H1 (cell line): Measurements from ENCODE around the gene ASRGL1. TPM values are rescaled to one million over a fixed set of nuclear protein-coding genes. Genes with fewer than 3 reads are reported as not detected.

ENCODE experiments used
- CTCF ChIA-PET: fragments of 300-600 bp; sonication (Branson Sonifier 250); formaldehyde crosslinking; loops from one replicate; lab custom pipeline; 2021; ENCODE audit not compliant: partially characterized antibody; lab: Charles Lee
- POLR2A ChIA-PET: fragments of 300-600 bp; sonication (Branson Sonifier 250); formaldehyde crosslinking; loops from one replicate; lab custom pipeline; 2021; ENCODE audit warnings: inconsistent platforms; ENCODE audit not compliant: partially characterized antibody; lab: Charles Lee
- DNase-seq, 2 experiments: peaks; one replicate each; pipeline versions ENCODE4 v3.0.0 to v3.0.0-alpha.2; 2010 to 2022; ENCODE audit warnings: low spot score in 2 of 2, low read depth in 1 of 2, mixed read lengths in 1 of 2
- FAIRE-seq: peaks from 2 replicates; lab custom pipeline; 2011; peaks lifted over from hg19 to GRCh38; lab: Jason Lieb, UNC
- H2AFZ ChIP-seq: 2 replicates; pipeline ENCODE4 v1.8.1; 2012; ENCODE audit warnings: low read length, inconsistent platforms
- H2AK5ac ChIP-seq: 2 replicates; pipeline ENCODE4 v1.6.1; 2013; ENCODE audit warnings: low read depth, low read length
- H2BK120ac ChIP-seq: replicated peaks from 2 replicates; pipeline ENCODE3; 2013; ENCODE audit warnings: low read depth, low read length, inconsistent platforms
- H2BK12ac ChIP-seq: 2 replicates; pipeline ENCODE4 v1.6.1; 2013; ENCODE audit warnings: low read depth, low read length
- H2BK15ac ChIP-seq: 2 replicates; pipeline ENCODE4 v1.6.1; 2013; ENCODE audit warnings: low read length
- H2BK20ac ChIP-seq: 2 replicates; pipeline ENCODE4 v1.6.1; 2013; ENCODE audit warnings: low read length
- H2BK5ac ChIP-seq: 2 replicates; pipeline ENCODE4 v1.6.1; 2013; ENCODE audit warnings: low read depth, low read length
- H3K14ac ChIP-seq: 2 replicates; pipeline ENCODE4 v1.6.1; 2013; ENCODE audit warnings: inconsistent platforms; ENCODE audit not compliant: insufficient read length
- H3K18ac ChIP-seq: 2 replicates; pipeline ENCODE4 v1.6.1; 2013; ENCODE audit warnings: low read length; ENCODE audit errors: extremely low read depth
- H3K23ac ChIP-seq: 2 replicates; pipeline ENCODE4 v1.6.1; 2013; ENCODE audit warnings: inconsistent platforms; ENCODE audit not compliant: insufficient read length
- H3K23me2 ChIP-seq: 2 replicates; pipeline ENCODE4 v1.6.1; 2013; ENCODE audit warnings: low read depth, low read length
- H3K27ac ChIP-seq: 2 replicates; pipeline ENCODE4 v1.6.1; 2011; ENCODE audit warnings: low read depth, low read length, inconsistent platforms
- H3K27me3 ChIP-seq, 4 experiments: replicated peaks in 1 of 4; 1 replicate in 1 of 4; 2 replicates in 3 of 4; pipeline versions ENCODE4 v1.6.1 to v1.8.1; 2011 to 2013; ENCODE audit warnings: low read length in 3 of 4, mild to moderate bottlenecking in 3 of 4, inconsistent platforms in 2 of 4, mixed read lengths in 2 of 4, moderate library complexity in 1 of 4; ENCODE audit not compliant: control insufficient read depth in 3 of 4, insufficient read depth in 3 of 4; ENCODE audit errors: extremely low read depth in 1 of 4
- H3K36me3 ChIP-seq, 4 experiments: 2 replicates each; pipeline versions ENCODE4 v1.6.1 to v1.8.1; 2011 to 2013; ENCODE audit warnings: mild to moderate bottlenecking in 4 of 4, low read length in 3 of 4, moderate library complexity in 2 of 4, control low read depth in 1 of 4, inconsistent platforms in 1 of 4; ENCODE audit not compliant: insufficient read depth in 4 of 4, control insufficient read depth in 2 of 4
- H3K4ac ChIP-seq: replicated peaks from 2 replicates; pipeline ENCODE3; 2013; ENCODE audit warnings: low read length, low read depth, mixed read lengths, inconsistent platforms; ENCODE audit not compliant: insufficient read length
- H3K4me1 ChIP-seq, 4 experiments: replicated peaks in 1 of 4; 1 replicate in 1 of 4; 2 replicates in 3 of 4; pipeline versions ENCODE4 v1.6.1 to v1.8.1; 2011 to 2013; ENCODE audit warnings: low read length in 3 of 4, inconsistent platforms in 2 of 4, mixed read lengths in 1 of 4; ENCODE audit not compliant: insufficient read depth in 4 of 4, control insufficient read depth in 3 of 4
- H3K4me2 ChIP-seq, 2 experiments: 2 replicates each; pipeline versions ENCODE4 v1.6.1 to v1.8.1; 2011 to 2013; ENCODE audit warnings: low read depth in 2 of 2, low read length in 2 of 2, control low read depth in 1 of 2, inconsistent platforms in 1 of 2, mild to moderate bottlenecking in 1 of 2; ENCODE audit not compliant: insufficient read depth in 1 of 2
- H3K4me3 ChIP-seq, 4 experiments: fragments of 200-600, 300-600 bp in 1 of 4; sonication (generic), shearing (Covaris generic), sonication (Bioruptor Twin) in 1 of 4; 2 replicates each; pipeline versions ENCODE4 v1.5.1 to v1.8.1; 2011 to 2016; ENCODE audit warnings: low read length in 4 of 4, low read depth in 3 of 4, control low read depth in 2 of 4, inconsistent platforms in 2 of 4, mild to moderate bottlenecking in 2 of 4, mixed read lengths in 1 of 4, moderate library complexity in 1 of 4; ENCODE audit not compliant: insufficient read depth in 2 of 4; ENCODE audit errors: extremely low read depth in 1 of 4
- H3K56ac ChIP-seq: replicated peaks from 2 replicates; pipeline ENCODE3; 2013; ENCODE audit warnings: low read depth, mild to moderate bottlenecking, mixed read lengths, low read length, inconsistent platforms; ENCODE audit not compliant: insufficient read length
- H3K79me1 ChIP-seq: 2 replicates; pipeline ENCODE4 v1.6.1; 2013; ENCODE audit warnings: low read depth, low read length, control low read depth
- H3K79me2 ChIP-seq, 2 experiments: 2 replicates each; pipeline versions ENCODE4 v1.6.1 to v1.8.1; 2012 to 2013; ENCODE audit warnings: low read length in 2 of 2, mild to moderate bottlenecking in 2 of 2, inconsistent platforms in 1 of 2; ENCODE audit not compliant: insufficient read depth in 2 of 2, control insufficient read depth in 1 of 2
- H3K9ac ChIP-seq, 4 experiments: replicated peaks in 1 of 4; 1 replicate in 1 of 4; 2 replicates in 3 of 4; pipeline versions ENCODE4 v1.6.1 to v1.8.1; 2011 to 2013; ENCODE audit warnings: low read depth in 3 of 4, low read length in 3 of 4, control low read depth in 2 of 4, mild to moderate bottlenecking in 2 of 4, moderate library complexity in 2 of 4, inconsistent platforms in 1 of 4; ENCODE audit errors: extremely low read depth in 1 of 4
- H3K9me3 ChIP-seq, 2 experiments: 2 replicates each; pipeline versions ENCODE4 v1.6.1 to v1.8.1; 2012 to 2013; ENCODE audit warnings: mild to moderate bottlenecking in 2 of 2, moderate library complexity in 2 of 2, control low read depth in 1 of 2, inconsistent platforms in 1 of 2, low read depth in 1 of 2, low read length in 1 of 2, mixed read lengths in 1 of 2; ENCODE audit not compliant: insufficient read depth in 2 of 2
- H4K20me1 ChIP-seq, 2 experiments: replicated peaks in 1 of 2; 2 replicates each; pipeline versions ENCODE3 to v1.8.1; 2011 to 2013; ENCODE audit warnings: inconsistent platforms in 2 of 2, low read length in 2 of 2, mild to moderate bottlenecking in 1 of 2; ENCODE audit not compliant: insufficient read depth in 2 of 2, control insufficient read depth in 1 of 2
- H4K5ac ChIP-seq: 2 replicates; pipeline ENCODE4 v1.6.1; 2013; ENCODE audit warnings: low read length, low read depth, mixed read lengths, inconsistent platforms; ENCODE audit not compliant: insufficient read length
- H4K8ac ChIP-seq: 2 replicates; pipeline ENCODE4 v1.8.0; 2013; ENCODE audit warnings: mild to moderate bottlenecking, moderate library complexity, low read length, inconsistent platforms; ENCODE audit not compliant: insufficient read depth; ENCODE audit errors: extremely low read depth
- H4K91ac ChIP-seq: replicated peaks from 2 replicates; pipeline ENCODE3; 2013; ENCODE audit warnings: low read length, mixed read lengths, inconsistent platforms; ENCODE audit not compliant: insufficient read length
- POLR2A ChIP-seq, 2 experiments: IDR thresholded peaks; 1 replicate in 1 of 2; 2 replicates in 1 of 2; pipeline ENCODE4 v1.6.1; 2011; ENCODE audit warnings: low read depth in 2 of 2, low read length in 2 of 2, mild to moderate bottlenecking in 2 of 2; ENCODE audit errors: control extremely low read depth in 1 of 2
- TCF12 ChIP-seq: IDR thresholded peaks from 2 replicates; pipeline ENCODE4 v1.6.1; 2011; ENCODE audit warnings: low read depth, mild to moderate bottlenecking, low read length
- WGBS, 2 experiments: shearing (Covaris generic) in 1 of 2; methylation state at CpG; one replicate each; pipeline versions ENCODE4 v1.1.6 to v1.1.7; 2013 to 2015; ENCODE audit warnings: low lambda C conversion rate in 2 of 2, mixed read lengths in 2 of 2, inconsistent platforms in 1 of 2, low coverage in 1 of 2, missing lambda C conversion rate in 1 of 2; ENCODE audit not compliant: insufficient replicate concordance in 2 of 2, insufficient coverage in 1 of 2, insufficient read length in 1 of 2; ENCODE audit errors: extremely low coverage in 1 of 2, missing lambda C conversion rate in 1 of 2; 5-methylcytosine and 5-hydroxymethylcytosine counted together
- polyA plus RNA-seq, 7 experiments: library from polyadenylated mRNA; depleted of rRNA in 3 of 7; stranded (reverse) in 5 of 7; unstranded in 2 of 7; fragments of >200 nt in 5 of 7; fragments of 200-250 nt in 2 of 7; gene quantifications; 1 replicate in 5 of 7; 2 replicates in 1 of 7; 4 replicates in 1 of 7; pipeline versions ENCODE4 v1.2.1 to v1.2.3, GENCODE V29; 2011 to 2013; ENCODE audit warnings: missing spikeins in 2 of 7, mixed read lengths in 2 of 7
- total RNA-seq: library from RNA; stranded (reverse); fragmentation: NEBNext Ultra II Directional; extraction: Animal tissue kit (Norgen Biotek cat#: 25700); gene quantifications from 2 replicates; pipeline ENCODE4 v1.2.1, GENCODE V29; 2021

Gene ASRGL1
- total and polyA plus RNA-seq, 2 of the 8 experiments (the other 6 are each of a cell fraction or from before 2014, with no cell fraction given) = 19.9 to 23.5 TPM

- CTCF ChIA-PET = interaction anchor here (0.5 to 8.6 kb wide), 14 partner anchors 11 to 274 kb away, joined by 3 to 113 read pairs (median 4); partner anchors contain the start of gene SCGB1A1
These were observed 53.0 kb downstream of the ASRGL1 start for GRCh38 chr11:62390237-62390636.

More at GRCh38 chr11:62390237-62390636, 53.0 kb downstream of the ASRGL1 start:
- H3K79me1 ChIP-seq = no peaks in the 10 kb centered on the region
- no peak overlapping the region for H3K4me2 ChIP-seq
- no peak overlapping the region for H2BK20ac ChIP-seq
- H2BK15ac ChIP-seq = no peak overlapping the region
- peaks cover under 1 to 2% (median 1%) of the 10 kb centered on the region in 4 experiments; a peak in 5 of 7 replicates for H3K4me1 ChIP-seq
- H3K4ac ChIP-seq = no peak overlapping the region
- H3K23ac ChIP-seq = no peak overlapping the region
- no peak overlapping the region for H2BK120ac ChIP-seq
- no peak overlapping the region for H3K27ac ChIP-seq
- no peak overlapping the region for H2AK5ac ChIP-seq
- H3K27me3 ChIP-seq = no peaks in the 10 kb centered on the region
- no peak overlapping the region for H3K14ac ChIP-seq
- H3K4me3 ChIP-seq = no peak overlapping the region
- no peaks in the 10 kb centered on the region for H3K36me3 ChIP-seq
- no peak overlapping the region for H3K9ac ChIP-seq
- no peak for DNase-seq
- no peaks in the 10 kb centered on the region for H3K23me2 ChIP-seq
- no peak overlapping the region for H3K18ac ChIP-seq
- H3K79me2 ChIP-seq = no peaks in the 10 kb centered on the region
- H2AFZ ChIP-seq = no peak overlapping the region
- POLR2A ChIA-PET = no interaction called here
- WGBS, 2 experiments = 67% methylated on average over 5 of the region's 5 CpGs; no CpG with 5 or more reads in 1 of the 2 experiments
- TF ChIP-seq TCF12 = no peak
- no peak for TF ChIP-seq POLR2A (IDR thresholded peaks at IDR 0.05; ENCODE audit: control extremely low read depth in 1 of 2, low read depth in 2 of 2, low read length in 2 of 2)
- H2BK5ac ChIP-seq = no peak overlapping the region
- no peak overlapping the region for H3K56ac ChIP-seq
- H4K91ac ChIP-seq = no peak overlapping the region
- H2BK12ac ChIP-seq = no peak overlapping the region
- no peak for FAIRE-seq
- no peak overlapping the region for H4K5ac ChIP-seq
- H4K20me1 ChIP-seq = no peaks in the 10 kb centered on the region
- no peak overlapping the region for H4K8ac ChIP-seq
- no peaks in the 10 kb centered on the region for H3K9me3 ChIP-seq
